GM18873 (cell line): ENCODE measurements around the gene CYP2J2.
"Not testable (repeated sequence)": the region's sequence is repeated elsewhere in the genome, so short reads cannot be mapped to it uniquely, and the experiment has no call there.

Experiments used
- ATAC-seq: cut with Tn5 transposase; IDR thresholded peaks from one replicate; pipeline ENCODE4 v1.9.1; 2021; ENCODE audit warnings: mild to moderate bottlenecking, moderate library complexity, moderate number of reproducible peaks; ENCODE audit not compliant: unreplicated experiment, low FRiP score

Gene CYP2J2

DNA sequence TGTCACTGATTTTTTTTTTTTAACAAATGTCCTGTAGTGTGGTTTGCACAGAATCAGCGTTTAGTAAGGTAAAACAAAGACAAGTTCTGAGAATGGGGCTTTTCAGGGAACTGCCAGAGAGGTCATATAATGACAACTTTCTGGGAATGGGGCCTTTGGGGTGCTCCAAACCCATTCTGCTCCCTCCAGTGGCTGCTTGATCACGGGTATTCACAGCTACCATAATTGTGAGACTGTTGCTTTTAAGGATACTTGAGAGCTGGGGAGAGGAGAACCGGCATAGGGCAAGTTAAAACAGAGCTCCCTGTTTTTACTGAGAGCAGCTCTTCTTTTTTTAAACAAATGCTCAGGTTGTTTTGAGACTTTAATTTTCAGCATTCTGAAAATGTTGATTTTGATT, 48.2 kb downstream of the CYP2J2 start:
- no peak for ATAC-seq

DNA sequence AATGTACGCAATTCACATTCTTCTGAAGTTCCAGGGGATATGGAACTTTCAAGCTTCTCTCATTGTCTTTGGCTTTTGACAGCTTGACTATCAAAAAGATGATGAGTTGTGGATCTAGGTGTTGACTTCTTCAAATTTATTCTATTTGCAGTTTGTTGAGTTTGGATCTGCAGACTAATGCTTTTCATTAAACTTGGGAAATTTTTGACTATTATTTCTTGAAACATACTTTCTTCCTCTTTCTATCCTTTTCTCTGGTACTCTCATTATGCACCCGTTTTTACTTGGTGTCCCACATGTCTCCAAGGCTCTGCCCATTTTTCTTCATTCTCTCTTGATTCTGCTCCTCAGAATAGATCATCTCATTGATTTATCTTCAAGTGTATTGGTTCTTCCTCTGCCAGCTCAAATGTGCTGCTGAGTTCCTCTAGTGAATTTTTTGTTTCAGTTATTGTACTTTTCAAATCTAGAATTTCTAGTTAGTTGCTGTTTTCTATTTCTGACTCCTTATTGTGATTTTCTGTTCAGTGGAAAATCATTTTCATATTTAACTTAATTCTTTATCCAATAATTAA, 49.4 kb downstream of the CYP2J2 start:
- ATAC-seq = no peak

DNA sequence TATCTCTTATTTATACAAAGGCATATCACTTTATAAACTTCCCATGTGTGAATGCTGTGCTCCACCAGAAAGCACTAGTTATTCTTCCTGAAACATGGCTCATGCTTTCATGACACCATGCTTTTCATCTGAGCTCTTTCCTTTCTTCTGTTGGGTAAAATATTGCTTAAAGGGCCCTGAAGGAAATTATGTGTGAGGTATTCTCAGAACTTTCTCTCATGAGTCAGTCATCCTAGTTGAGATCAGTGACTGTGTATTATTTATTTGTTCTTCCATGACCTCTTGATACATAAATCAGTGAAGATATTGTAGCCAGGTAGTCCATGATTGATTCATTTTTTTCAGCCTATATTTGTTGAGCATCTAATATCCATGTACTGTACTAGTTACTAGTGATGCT, 54.8 kb downstream of the CYP2J2 start:
- no peak for ATAC-seq

DNA sequence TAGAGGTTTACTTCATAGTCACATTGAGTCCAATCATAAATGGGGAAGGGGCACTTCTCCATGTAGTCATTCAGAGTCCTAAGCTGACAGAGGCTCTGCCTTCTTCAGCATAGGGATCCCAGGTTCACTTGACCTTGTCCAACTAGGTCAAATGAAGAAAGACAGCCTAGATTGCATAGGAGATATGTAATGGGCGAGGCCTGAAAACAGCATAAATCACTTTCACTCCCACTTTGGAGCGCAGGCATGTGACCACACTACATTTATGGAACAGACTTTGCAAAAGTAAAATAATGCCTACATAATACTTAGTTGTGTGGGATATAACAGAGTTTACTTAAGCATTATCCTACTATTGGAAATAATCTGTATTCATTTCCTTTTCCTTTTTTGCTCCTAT, 60.1 kb downstream of the CYP2J2 start:
- ATAC-seq = no peak

DNA sequence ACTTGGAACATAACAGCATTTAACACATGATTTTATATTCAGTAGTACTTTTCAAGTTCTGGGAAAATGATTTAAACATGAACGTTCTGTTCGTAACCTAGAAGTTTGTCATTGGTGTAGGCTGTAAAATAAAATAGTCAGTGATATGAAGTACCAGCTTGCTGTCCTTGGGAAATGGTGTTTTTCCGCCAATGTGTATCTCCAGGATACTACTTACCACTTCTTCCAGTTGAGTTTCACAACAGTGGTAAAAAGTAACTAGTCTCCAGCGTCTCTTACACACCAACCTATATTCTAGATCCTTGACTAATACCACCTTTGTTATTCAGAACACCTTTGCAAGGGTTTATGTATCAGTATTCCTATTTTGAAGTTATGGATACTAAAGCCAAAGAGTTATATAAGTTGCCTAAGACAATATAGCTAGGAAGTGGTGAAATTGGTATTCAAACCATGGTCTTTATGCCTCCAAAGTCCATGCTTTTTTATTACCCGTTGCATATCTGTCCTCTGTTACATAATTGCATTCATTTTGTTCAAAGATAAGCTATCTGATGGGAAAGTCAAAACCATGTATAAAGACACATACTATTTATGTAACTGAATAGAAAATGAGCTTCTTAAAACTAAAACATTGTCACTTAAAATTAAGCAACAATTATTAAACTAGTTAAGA, 68.8 kb downstream of the CYP2J2 start:
- no peak for ATAC-seq

DNA sequence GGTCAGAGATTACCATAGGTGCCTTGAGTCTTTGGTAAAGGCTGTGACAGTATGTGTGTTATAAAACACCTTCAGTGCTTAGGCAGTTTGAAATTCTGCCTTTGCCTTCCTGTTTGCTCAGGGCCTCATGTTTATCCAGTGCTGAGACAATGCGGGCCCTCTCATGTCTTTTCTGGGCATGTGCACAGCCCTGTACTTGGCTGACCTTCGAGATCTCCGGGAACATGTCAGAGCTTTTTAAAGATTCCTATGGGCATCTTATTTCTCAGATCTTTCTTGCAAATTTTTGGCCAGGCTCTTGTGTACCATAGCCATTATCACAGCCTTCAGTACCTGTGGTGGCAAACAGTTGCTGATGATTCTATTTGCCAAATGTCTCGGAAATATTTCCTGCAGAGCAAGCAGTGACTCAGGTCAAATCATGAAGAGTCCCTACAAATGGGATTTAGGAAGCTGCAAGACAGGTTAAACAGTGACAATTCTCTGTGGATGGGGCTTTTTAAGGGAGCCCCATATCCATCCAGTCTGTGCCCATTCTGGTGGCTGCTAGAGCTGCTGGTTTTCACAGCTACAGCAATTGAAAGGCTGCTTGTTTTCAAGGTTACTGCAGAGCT, 69.7 kb downstream of the CYP2J2 start:
- ATAC-seq = no peak

DNA sequence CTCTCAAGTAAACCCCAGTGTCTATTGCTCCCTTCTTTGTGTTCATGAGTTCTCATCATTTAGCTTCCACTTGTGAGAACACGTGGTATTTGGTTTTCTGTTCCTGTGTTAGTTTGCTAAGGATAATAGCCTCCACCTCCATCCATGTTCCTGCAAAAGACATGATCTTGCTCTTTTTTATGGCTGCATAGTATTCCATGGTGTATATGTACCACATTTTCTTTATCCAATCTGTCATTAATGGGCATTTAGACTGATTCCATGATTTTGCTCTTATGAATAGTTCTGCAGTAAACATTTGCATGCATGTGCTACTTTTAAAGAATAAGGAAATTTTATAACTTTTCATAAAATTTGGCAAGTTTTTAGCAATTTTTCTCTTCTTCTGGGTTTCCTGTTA, 71.3 kb downstream of the CYP2J2 start:
- ATAC-seq = not testable (repeated sequence)

DNA sequence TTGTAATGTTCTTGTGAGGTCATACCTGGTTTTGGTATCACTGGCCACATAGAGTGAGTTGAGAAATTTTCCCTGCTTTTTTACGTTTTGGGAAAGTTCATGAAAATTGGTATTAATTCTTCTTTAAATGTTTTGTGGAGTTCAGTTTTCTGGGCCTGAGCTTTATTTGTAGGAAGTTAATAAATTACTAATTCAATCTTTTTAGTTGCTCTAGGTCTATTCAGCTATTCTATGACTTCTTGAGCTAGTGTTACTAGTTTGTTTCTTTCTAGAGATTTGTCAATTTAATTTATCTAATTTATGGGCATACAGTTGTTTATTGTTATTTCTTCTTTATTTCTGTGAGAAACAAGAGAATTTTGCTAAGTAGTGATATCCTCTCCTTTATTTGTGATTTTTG, 74.5 kb downstream of the CYP2J2 start:
- ATAC-seq = no peak

DNA sequence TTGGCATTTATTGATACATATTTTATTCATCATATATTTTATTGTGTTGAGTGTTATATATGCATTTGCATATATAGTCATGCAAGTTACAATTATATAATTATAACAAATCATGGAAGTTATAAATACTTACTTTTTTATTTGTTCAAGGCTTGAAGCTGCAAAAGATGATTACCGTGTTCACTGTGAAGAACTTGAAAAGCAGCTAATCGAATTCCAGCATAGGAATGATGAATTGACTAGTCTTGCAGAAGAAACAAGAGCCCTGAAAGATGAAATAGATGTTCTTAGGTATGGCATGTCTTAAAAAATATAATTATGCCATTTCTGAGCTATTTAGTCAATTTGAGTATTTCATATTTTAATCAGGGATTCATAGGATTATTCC, 79.7 kb downstream of the CYP2J2 start:
- no peak for ATAC-seq

DNA sequence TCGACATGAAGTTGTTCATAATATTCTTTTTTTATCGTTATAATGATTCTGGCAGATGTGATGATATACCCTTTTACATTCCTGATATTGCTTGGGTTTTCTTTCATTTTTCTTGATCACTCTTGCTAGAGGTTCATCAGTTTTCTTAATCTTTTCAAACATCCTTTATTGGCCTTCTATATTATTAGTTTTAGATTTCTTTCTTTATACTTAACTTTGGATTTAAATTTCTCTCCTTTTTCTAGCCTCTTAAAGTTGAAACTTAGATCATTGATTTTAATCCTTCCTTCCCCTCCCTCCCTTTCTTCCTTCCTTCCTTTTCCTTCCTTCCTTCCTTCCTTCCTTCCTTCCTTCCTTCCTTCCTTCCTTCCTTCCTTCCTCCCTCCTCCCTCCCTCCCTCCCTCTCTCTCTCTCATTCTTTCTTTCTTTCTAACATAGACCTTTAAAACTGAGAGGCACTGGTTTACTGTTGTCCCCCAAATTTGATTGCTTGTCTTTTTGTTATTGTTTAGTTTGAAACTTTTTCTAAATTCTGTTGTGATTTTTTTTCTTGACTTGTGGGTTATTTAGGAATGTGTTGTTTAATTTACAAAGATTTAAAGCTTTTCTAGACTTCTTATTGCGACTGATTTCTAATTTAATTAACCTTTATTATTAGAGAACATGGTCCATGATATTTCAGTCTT, 80.2 kb downstream of the CYP2J2 start:
- ATAC-seq = no peak

DNA sequence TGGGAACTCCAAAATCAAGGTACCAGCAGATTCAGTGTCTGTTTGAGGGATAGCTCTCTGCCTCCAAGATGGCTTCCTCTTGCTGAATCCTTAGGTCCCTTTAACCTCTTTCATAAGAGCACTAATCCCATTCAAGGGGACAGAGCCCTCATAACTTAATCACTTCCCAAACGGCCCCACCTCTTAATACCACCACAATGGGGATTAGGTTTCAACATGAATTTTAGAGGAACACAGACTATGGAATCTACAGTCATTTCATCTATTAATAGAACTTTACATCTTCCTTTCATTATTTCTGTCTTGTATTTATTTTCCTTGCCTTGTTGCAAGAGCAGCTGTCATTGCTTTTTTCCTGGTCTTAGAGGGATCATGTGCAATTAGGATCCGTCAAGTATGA, 81.5 kb downstream of the CYP2J2 start:
- no peak for ATAC-seq
